ENCODE measurements around the gene EBLN2. TPM values are rescaled to one million over a fixed set of nuclear protein-coding genes. Genes with fewer than 3 reads are reported as not detected.

Gene EBLN2
- total and polyA plus RNA-seq, 3 donors from 2014 or later = 1.9 to 12.8 (median 10.5) TPM

GRCh38 chr3:73024836-73025235, 36.6 kb upstream of the EBLN2 start:
- no peaks in the 10 kb centered on the region for H3K9me3 ChIP-seq
- peaks cover 11% of the 10 kb centered on the region for H3K4me1 ChIP-seq
- no peak overlapping the region for H3K4me3 ChIP-seq
- no peaks in the 10 kb centered on the region for H3K27me3 ChIP-seq
- DNase-seq = no peak
- TF ChIP-seq, protein P1, sequence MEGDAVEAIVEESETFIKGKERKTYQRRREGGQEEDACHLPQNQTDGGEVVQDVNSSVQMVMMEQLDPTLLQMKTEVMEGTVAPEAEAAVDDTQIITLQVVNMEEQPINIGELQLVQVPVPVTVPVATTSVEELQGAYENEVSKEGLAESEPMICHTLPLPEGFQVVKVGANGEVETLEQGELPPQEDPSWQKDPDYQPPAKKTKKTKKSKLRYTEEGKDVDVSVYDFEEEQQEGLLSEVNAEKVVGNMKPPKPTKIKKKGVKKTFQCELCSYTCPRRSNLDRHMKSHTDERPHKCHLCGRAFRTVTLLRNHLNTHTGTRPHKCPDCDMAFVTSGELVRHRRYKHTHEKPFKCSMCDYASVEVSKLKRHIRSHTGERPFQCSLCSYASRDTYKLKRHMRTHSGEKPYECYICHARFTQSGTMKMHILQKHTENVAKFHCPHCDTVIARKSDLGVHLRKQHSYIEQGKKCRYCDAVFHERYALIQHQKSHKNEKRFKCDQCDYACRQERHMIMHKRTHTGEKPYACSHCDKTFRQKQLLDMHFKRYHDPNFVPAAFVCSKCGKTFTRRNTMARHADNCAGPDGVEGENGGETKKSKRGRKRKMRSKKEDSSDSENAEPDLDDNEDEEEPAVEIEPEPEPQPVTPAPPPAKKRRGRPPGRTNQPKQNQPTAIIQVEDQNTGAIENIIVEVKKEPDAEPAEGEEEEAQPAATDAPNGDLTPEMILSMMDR (IDR thresholded peaks at IDR 0.05) = no peak
- TF ChIP-seq POLR2A (IDR thresholded peaks at IDR 0.05) = no peak
- intact Hi-C loops (cut with DNase I; ENCODE audit: low total_unique reads) = no loop called here
- H3K27ac ChIP-seq = no peak overlapping the region
- H3K36me3 ChIP-seq (ENCODE audit: low read depth, missing control alignments) = no peaks in the 10 kb centered on the region

DNA sequence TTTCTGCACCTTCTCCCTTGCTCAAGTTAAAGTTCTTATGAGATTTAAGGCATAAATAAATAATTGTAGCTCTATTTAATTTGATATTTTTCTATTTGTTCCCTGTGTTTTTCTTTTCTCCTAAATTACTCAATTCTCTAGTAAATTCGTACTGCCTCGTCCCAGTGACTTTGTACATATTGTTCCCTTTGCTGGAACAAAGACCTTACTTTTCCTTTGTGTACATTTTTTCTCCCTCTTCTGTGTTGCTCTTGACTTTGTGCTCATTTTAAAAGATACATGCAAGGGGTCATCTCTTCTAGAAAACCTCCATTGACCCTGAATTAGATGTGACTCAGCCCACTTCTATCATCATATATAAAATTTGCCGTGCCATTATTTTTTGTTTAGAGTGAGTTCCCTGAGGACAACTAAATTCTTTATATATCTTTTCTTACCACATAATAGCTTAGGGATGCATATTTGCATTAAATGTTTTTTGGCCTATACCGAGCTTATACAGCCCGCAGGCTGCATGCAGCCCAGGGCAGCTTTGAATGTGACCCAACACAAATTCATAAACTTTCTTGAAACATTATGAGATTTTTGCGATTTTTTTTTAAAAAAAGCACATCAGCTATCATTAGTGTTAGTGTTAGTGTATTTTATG, 35.2 kb upstream of the EBLN2 start:
- H3K4me1 ChIP-seq = peaks cover 14% of the 10 kb centered on the region
- DNase-seq = no peak
- no peaks in the 10 kb centered on the region for H3K27me3 ChIP-seq
- WGBS, 2 donors = 58 to 66% methylated on average over 6 of the region's 6 CpGs
- no peak overlapping the region for H3K27ac ChIP-seq
- no peak overlapping the region for H3K4me3 ChIP-seq
- H3K36me3 ChIP-seq (ENCODE audit: low read depth, missing control alignments) = no peaks in the 10 kb centered on the region
- H3K9me3 ChIP-seq = no peaks in the 10 kb centered on the region
- no peak for TF ChIP-seq POLR2A (IDR thresholded peaks at IDR 0.05)
- TF ChIP-seq, protein P1 (IDR thresholded peaks at IDR 0.05) = no peak
- intact Hi-C loops (cut with DNase I; ENCODE audit: low total_unique reads) = no loop called here

- Histone ChIP-seq H3K4me1 (peaks cover 14% of the 10 kb centered on the region), H3K4me3 (no peak overlapping the region), H3K9me3 (no peaks in the 10 kb centered on the region), H3K36me3 (ENCODE audit: low read depth, missing control alignments) (no peaks in the 10 kb centered on the region), H3K27ac (no peak overlapping the region), H3K27me3 (no peaks in the 10 kb centered on the region)
- no peak for DNase-seq
- 93 to 97% methylated on average over 2 of the region's 2 CpGs for WGBS, 2 donors
- TF ChIP-seq POLR2A (IDR thresholded peaks at IDR 0.05) = no peak
- TF ChIP-seq, protein P1 (IDR thresholded peaks at IDR 0.05) = no peak
- intact Hi-C loops (cut with DNase I; ENCODE audit: low total_unique reads) = no loop called here
Measured at GRCh38 chr3:73026760-73027113, 34.7 kb upstream of the EBLN2 start.

DNA sequence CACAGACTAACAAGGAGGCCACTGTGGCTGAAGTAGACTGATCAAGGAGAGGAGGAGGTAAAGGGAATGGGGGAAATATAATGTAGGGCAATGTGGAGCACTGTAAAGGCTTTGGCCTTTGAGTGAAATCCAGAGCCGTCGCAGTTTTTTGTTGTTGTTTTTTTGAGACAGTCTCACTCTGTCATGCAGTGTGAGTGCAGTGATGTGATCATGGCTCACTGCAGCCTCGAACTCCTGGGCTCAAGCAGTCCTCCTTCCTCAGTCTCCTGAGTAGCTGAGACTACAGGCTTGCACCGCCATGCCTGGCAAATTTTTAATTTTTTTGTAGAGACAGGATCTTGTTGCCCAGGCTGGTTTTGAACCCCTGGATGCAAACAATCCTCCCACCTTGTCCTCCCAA, 32.7 kb upstream of the EBLN2 start:
- Histone ChIP-seq H3K9me3 (no peaks in the 10 kb centered on the region), H3K27me3 (no peaks in the 10 kb centered on the region), H3K4me3 (no peak overlapping the region), H3K36me3 (ENCODE audit: low read depth, missing control alignments) (no peaks in the 10 kb centered on the region), H3K4me1 (peaks cover 14% of the 10 kb centered on the region), H3K27ac (no peak overlapping the region)
- no peak for DNase-seq
- intact Hi-C loops (cut with DNase I; ENCODE audit: low total_unique reads) = no loop called here
- 77 to 87% methylated on average over 4 of the region's 4 CpGs for WGBS, 2 donors
- TF ChIP-seq, protein P1 (IDR thresholded peaks at IDR 0.05) = no peak

DNA sequence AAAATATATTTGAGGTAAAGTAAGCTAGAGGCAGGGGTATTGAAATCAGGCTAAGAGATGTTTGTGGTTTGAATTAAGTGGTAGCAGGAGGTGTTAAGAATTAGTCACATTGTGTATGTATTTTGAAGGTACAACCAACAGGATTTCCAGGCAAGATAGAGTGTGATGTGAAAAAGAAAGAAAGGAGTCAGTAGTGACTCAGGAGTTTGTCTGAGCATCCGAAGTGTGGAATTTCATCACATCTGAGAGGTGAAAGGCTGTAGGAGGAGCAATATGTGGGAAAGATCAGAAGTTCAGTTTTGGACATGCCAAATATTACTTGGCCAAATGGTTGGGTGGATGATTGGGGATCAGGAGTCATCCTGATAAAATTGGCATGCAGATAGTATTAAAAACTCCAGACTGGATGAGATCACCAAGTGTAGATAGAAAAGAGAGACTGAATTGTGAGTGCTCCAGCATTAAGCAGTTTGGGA, 32.1 kb upstream of the EBLN2 start:
- DNase-seq = no peak
- Histone ChIP-seq H3K4me3 (no peak overlapping the region), H3K36me3 (ENCODE audit: low read depth, missing control alignments) (no peaks in the 10 kb centered on the region), H3K27ac (no peak overlapping the region), H3K4me1 (peaks cover 14% of the 10 kb centered on the region), H3K9me3 (no peaks in the 10 kb centered on the region), H3K27me3 (no peaks in the 10 kb centered on the region)
- TF ChIP-seq POLR2A (IDR thresholded peaks at IDR 0.05) = no peak
- TF ChIP-seq, protein P1 (IDR thresholded peaks at IDR 0.05) = no peak
- 32 to 45% methylated on average over 1 of the region's 1 CpG for WGBS, 2 donors
- intact Hi-C loops (cut with DNase I; ENCODE audit: low total_unique reads) = no loop called here

Data from testis (tissue), 3 donors.